ENCODE data around the gene PIP5K1C. TPM values are rescaled to one million over a fixed set of nuclear protein-coding genes. Genes with fewer than 3 reads are reported as not detected.

The PIP5K1C gene
- total RNA-seq, 4 donors from 2014 or later = 73.2 to 180 (median 99.9) TPM

GRCh38 chr19:3664879-3665642 is 35.2 kb downstream of the PIP5K1C start:
- Histone ChIP-seq H3K27ac (replicated peaks in 1 of 4) (peak overlapping the region; percentile 50 to 100 (median 54)), H3K4me3 (no peak overlapping the region), H3K9me3 (no peaks in the 10 kb centered on the region), H3K27me3 (no peaks in the 10 kb centered on the region), H3K36me3 (peaks cover 47 to 73% (median 65%) of the 10 kb centered on the region in 4 donors), H3K4me1 (peaks cover 34 to 52% (median 48%) of the 10 kb centered on the region in 4 donors)
- WGBS = 77% methylated on average over 16 of the region's 19 CpGs
- intact Hi-C loops (cut with DNase I) = no loop called here
- TF ChIP-seq CTCF (IDR thresholded peaks at IDR 0.05) (no peak), EP300 (IDR thresholded peaks at IDR 0.05) (no peak), POLR2A (IDR thresholded peaks at IDR 0.05; ENCODE audit: low read depth) (no peak), POLR2AphosphoS5 (IDR thresholded peaks at IDR 0.05) (no peak)
- DNase-seq (ENCODE audit: extremely low spot score) = no peak

- Histone ChIP-seq H3K9me3 (no peaks in the 10 kb centered on the region), H3K36me3 (peaks cover 59 to 85% (median 77%) of the 10 kb centered on the region in 4 donors), H3K27me3 (no peaks in the 10 kb centered on the region), H3K27ac (replicated peaks in 1 of 4) (no peak overlapping the region), H3K4me3 (no peak overlapping the region), H3K4me1 (peaks cover 22 to 40% (median 35%) of the 10 kb centered on the region in 4 donors)
- no peak for TF ChIP-seq EP300 (IDR thresholded peaks at IDR 0.05)
- no peak for TF ChIP-seq POLR2AphosphoS5 (IDR thresholded peaks at IDR 0.05)
- no peak for TF ChIP-seq POLR2A (IDR thresholded peaks at IDR 0.05; ENCODE audit: low read depth)
- no peak for TF ChIP-seq CTCF (IDR thresholded peaks at IDR 0.05)
- 89% methylated on average over 10 of the region's 18 CpGs for WGBS
- intact Hi-C loops (cut with DNase I) = no loop called here
- no peak for DNase-seq (ENCODE audit: extremely low spot score)
These were observed 36.4 kb downstream of the PIP5K1C start for GRCh38 chr19:3663838-3664237.

GRCh38 chr19:3661284-3662238 is 38.7 kb downstream of the PIP5K1C start:
- intact Hi-C loops (cut with DNase I) = no loop called here
- no peaks in the 10 kb centered on the region for H3K9me3 ChIP-seq
- 96% methylated on average over 27 of the region's 34 CpGs for WGBS
- no peak overlapping the region for H3K27ac ChIP-seq (replicated peaks in 1 of 4)
- H3K4me1 ChIP-seq = peaks cover 7 to 17% (median 13%) of the 10 kb centered on the region in 4 donors
- TF ChIP-seq POLR2AphosphoS5 (IDR thresholded peaks at IDR 0.05) (no peak), CTCF (IDR thresholded peaks at IDR 0.05) (no peak), EP300 (IDR thresholded peaks at IDR 0.05) (no peak)
- H3K4me3 ChIP-seq = no peak overlapping the region
- H3K36me3 ChIP-seq = peaks cover 79 to 97% (median 92%) of the 10 kb centered on the region in 4 donors
- DNase-seq (ENCODE audit: extremely low spot score) = no peak
- no peaks in the 10 kb centered on the region for H3K27me3 ChIP-seq

GRCh38 chr19:3660493-3661219 is 39.6 kb downstream of the PIP5K1C start:
- TF ChIP-seq CTCF (IDR thresholded peaks at IDR 0.05) (no peak), EP300 (IDR thresholded peaks at IDR 0.05) (no peak), POLR2AphosphoS5 (IDR thresholded peaks at IDR 0.05) (no peak), POLR2A (IDR thresholded peaks at IDR 0.05; ENCODE audit: low read depth) (no peak)
- Histone ChIP-seq H3K27me3 (no peaks in the 10 kb centered on the region), H3K4me3 (no peak overlapping the region), H3K4me1 (peaks cover 1 to 8% (median 4%) of the 10 kb centered on the region in 4 donors), H3K36me3 (peaks cover 88 to 100% (median 98%) of the 10 kb centered on the region in 4 donors), H3K27ac (replicated peaks in 1 of 4) (no peak overlapping the region), H3K9me3 (no peaks in the 10 kb centered on the region)
- WGBS = 86% methylated on average over 14 of the region's 23 CpGs
- no peak for DNase-seq (ENCODE audit: extremely low spot score)
- intact Hi-C loops (cut with DNase I) = no loop called here
